NCI-H460 (cell line): Measurements from ENCODE around the gene GRIN1. TPM values are rescaled to one million over a fixed set of nuclear protein-coding genes. Genes with fewer than 3 reads are reported as not detected.

Experiments used
- DNase-seq: peaks from one replicate; pipeline ENCODE4 v3.0.0-alpha.2; 2016; ENCODE audit warnings: low read depth; ENCODE audit errors: extremely low read depth
- small RNA-seq, 2 experiments: library from RNA; depleted of rRNA; stranded (forward); fragments of <200 nt; gene quantifications; one replicate each; pipeline ENCODE3, GENCODE V24; 2014
- total RNA-seq: library from RNA; depleted of rRNA; stranded (reverse); fragments of >200 nt; shearing (Covaris generic); gene quantifications from 2 replicates; pipeline ENCODE4 v1.2.3, GENCODE V29; 2014; rRNA removed

GRIN1 gene
- total RNA-seq, 1 experiment from 2014 or later: not detected

GRCh38 chr9:137205126-137206069, 66.4 kb downstream of the GRIN1 start, which contains the start of the genes NDOR1 and TMEM203:
NDOR1 (plus strand) TSS chr9:137205700; CDS start chr9:137205778, 78 bp downstream.
TMEM203 (minus strand) TSS chr9:137205648; CDS start chr9:137205414, 234 bp downstream.
- DNase-seq: peak; percentile 80

GRCh38 chr9:137206602-137207001, 67.6 kb downstream of the GRIN1 start:
- no peak for DNase-seq

GRCh38 chr9:137211532-137211931, 72.6 kb downstream of the GRIN1 start:
- DNase-seq: no peak

GRCh38 chr9:137212520-137212919, 73.6 kb downstream of the GRIN1 start:
- no peak for DNase-seq

GRCh38 chr9:137213160-137214060, 74.5 kb downstream of the GRIN1 start:
- DNase-seq: no peak

GRCh38 chr9:137214620-137215019, 75.7 kb downstream of the GRIN1 start:
- no peak for DNase-seq

GRCh38 chr9:137215196-137215986, 76.4 kb downstream of the GRIN1 start:
- no peak for DNase-seq

GRCh38 chr9:137216188-137216965, 77.4 kb downstream of the GRIN1 start:
- DNase-seq: no peak

GRCh38 chr9:137217276-137218211, 78.6 kb downstream of the GRIN1 start:
- DNase-seq: peak; percentile 61

GRCh38 chr9:137218212-137218753, 79.3 kb downstream of the GRIN1 start:
- no peak for DNase-seq

Small RNA genes lying within 50 kb of the gene (small RNA-seq; reads per million reads assigned to genes)
- gene MIR3621 (0 to 0.12 reads per million in 2 experiments), gene RF00153 (0 to 0.04 reads per million in 2 experiments)

Other genes with a start within 250 kb of the GRIN1 start
- 93.0 and 112 TPM in 2 replicates for gene FBXW5, start 194.4 kb upstream of the GRIN1 start, total RNA-seq
- 0.92 TPM in 1 of 2 replicates, not detected in the other for gene C8G, start 193.9 kb upstream of the GRIN1 start, total RNA-seq
- 1.2 and 1.5 TPM in 2 replicates for gene LCN12, start 186.9 kb upstream of the GRIN1 start, total RNA-seq
- gene PTGDS, start 161.7 kb upstream of the GRIN1 start, total RNA-seq: not detected in 2 replicates
- not detected in 2 replicates for gene LCNL1, start 156.2 kb upstream of the GRIN1 start, total RNA-seq
- 35.4 and 39.4 TPM in 2 replicates for gene PAXX, start 146.7 kb upstream of the GRIN1 start, total RNA-seq
- gene CLIC3, start 142.6 kb upstream of the GRIN1 start, total RNA-seq: 0.17 TPM in 1 of 2 replicates, not detected in the other
- 21.0 and 25.0 TPM in 2 replicates for gene ABCA2, start 110.9 kb upstream of the GRIN1 start, total RNA-seq
- gene FUT7, start 107.1 kb upstream of the GRIN1 start, total RNA-seq: not detected in 2 replicates
- gene NPDC1, start 93.0 kb upstream of the GRIN1 start, total RNA-seq: 30.3 and 35.5 TPM in 2 replicates
- not detected in 2 replicates for gene ENTPD2, start 85.1 kb upstream of the GRIN1 start, total RNA-seq
- gene SAPCD2, start 68.6 kb upstream of the GRIN1 start, total RNA-seq: 32.4 and 43.6 TPM in 2 replicates
- 3.6 and 4.0 TPM in 2 replicates for gene UAP1L1, start 61.6 kb upstream of the GRIN1 start, total RNA-seq
- gene MAN1B1, start 52.2 kb upstream of the GRIN1 start, total RNA-seq: 53.6 and 55.5 TPM in 2 replicates
- gene DPP7, start 24.4 kb upstream of the GRIN1 start, total RNA-seq: 111 and 116 TPM in 2 replicates
- not detected in 2 replicates for gene LRRC26, start 30.9 kb downstream of the GRIN1 start, total RNA-seq
- gene TMEM210, start 32.9 kb downstream of the GRIN1 start, total RNA-seq: not detected in 2 replicates
- 11.0 and 16.1 TPM in 2 replicates for gene ANAPC2, start 49.4 kb downstream of the GRIN1 start, total RNA-seq
- 59.3 and 66.1 TPM in 2 replicates for gene SSNA1, start 49.5 kb downstream of the GRIN1 start, total RNA-seq
- gene TPRN, start 61.6 kb downstream of the GRIN1 start, total RNA-seq: 7.4 and 8.2 TPM in 2 replicates
- 38.8 and 39.8 TPM in 2 replicates for gene TMEM203, start 66.5 kb downstream of the GRIN1 start, total RNA-seq
- gene NDOR1, start 66.5 kb downstream of the GRIN1 start, total RNA-seq: 11.1 and 13.5 TPM in 2 replicates
- 0.37 and 0.40 TPM in 2 replicates for gene RNF208, start 83.1 kb downstream of the GRIN1 start, total RNA-seq
- 0.59 and 1.4 TPM in 2 replicates for gene CYSRT1, start 86.0 kb downstream of the GRIN1 start, total RNA-seq
- gene RNF224, start 88.3 kb downstream of the GRIN1 start, total RNA-seq: not detected in 2 replicates
- not detected in 2 replicates for gene SLC34A3, start 91.7 kb downstream of the GRIN1 start, total RNA-seq
- gene TUBB4B, start 102.1 kb downstream of the GRIN1 start, total RNA-seq: 167 and 171 TPM in 2 replicates
- gene STPG3, start 112.1 kb downstream of the GRIN1 start, total RNA-seq: not detected in 2 replicates
- gene NELFB, start 116.2 kb downstream of the GRIN1 start, total RNA-seq: 41.5 and 43.8 TPM in 2 replicates
- gene TOR4A, start 138.6 kb downstream of the GRIN1 start, total RNA-seq: 30.5 and 32.0 TPM in 2 replicates
- 5.1 and 8.9 TPM in 2 replicates for gene NRARP, start 163.1 kb downstream of the GRIN1 start, total RNA-seq